ENCODE results near the gene TMEM115.
"Not testable (repeated sequence)": the region's sequence is repeated elsewhere in the genome, so short reads cannot be mapped to it uniquely, and the experiment has no call there.

The TMEM115 gene

DNA sequence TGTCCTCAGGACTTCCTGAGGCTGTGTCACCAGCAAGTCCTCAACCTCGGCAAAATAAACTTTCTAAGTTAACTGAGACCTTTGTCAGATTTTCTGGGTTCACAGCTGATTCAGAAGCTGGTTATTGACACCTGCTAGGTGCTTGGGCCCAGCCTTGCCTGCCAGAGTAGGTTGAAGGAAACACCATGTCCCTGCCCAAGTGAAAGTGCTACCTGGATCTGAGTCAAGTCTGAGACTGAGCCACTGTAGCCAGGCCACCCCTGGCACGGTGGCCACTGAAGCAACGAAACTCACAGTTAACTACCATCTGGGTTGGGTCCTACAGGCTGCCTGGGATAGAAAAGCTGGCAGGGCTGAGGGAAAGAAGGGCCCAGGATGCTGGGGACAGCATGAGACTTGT lies 45.0 kb downstream of the TMEM115 start:
- no peak for DNase-seq

DNA sequence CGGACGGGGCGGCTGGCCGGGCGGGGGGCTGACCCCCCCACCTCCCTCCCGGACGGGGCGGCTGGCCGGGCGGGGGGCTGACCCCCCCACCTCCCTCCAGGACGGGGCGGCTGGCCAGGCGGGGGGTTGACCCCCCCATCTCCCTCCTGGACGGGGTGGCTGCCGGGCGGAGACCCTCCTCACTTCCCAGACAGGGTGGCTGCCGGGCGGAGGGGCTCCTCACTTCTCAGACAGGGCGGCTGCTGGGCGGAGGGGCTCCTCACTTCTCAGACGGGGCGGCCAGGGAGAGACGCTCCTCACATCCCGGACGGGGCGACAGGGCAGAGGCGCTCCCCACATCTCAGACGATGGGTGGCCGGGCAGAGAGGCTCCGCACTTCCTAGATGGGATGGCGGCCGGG lies 47.3 kb downstream of the TMEM115 start:
- not testable (repeated sequence) for DNase-seq

All from activated CD4-positive, alpha-beta T cell treated with anti-CD3 and anti-CD28 coated beads for 1 hour (primary cell).